Bronchial epithelial cell (primary cell): ENCODE results near the gene BACH1. TPM values are rescaled to one million over a fixed set of nuclear protein-coding genes. Genes with fewer than 3 reads are reported as not detected.

ENCODE experiments used
- DNase-seq: peaks from one replicate; pipeline ENCODE4 v3.0.0-alpha.2; 2010; ENCODE audit warnings: low read depth
- FAIRE-seq: peaks from 2 replicates; lab custom pipeline; 2011; peaks lifted over from hg19 to GRCh38; lab: Jason Lieb, UNC
- H3K27me3 ChIP-seq: 2 replicates; pipeline ENCODE4 v1.5.1; 2011; ENCODE audit warnings: low read length; ENCODE audit not compliant: control insufficient read depth, insufficient read depth
- H3K36me3 ChIP-seq: 2 replicates; pipeline ENCODE4 v1.5.1; 2011; ENCODE audit warnings: low read length; ENCODE audit not compliant: control insufficient read depth, insufficient read depth
- H3K4me3 ChIP-seq: 2 replicates; pipeline ENCODE4 v1.5.1; 2011; ENCODE audit warnings: mild to moderate bottlenecking, low read depth, low read length, control low read depth
- total RNA-seq: library from RNA; depleted of rRNA; stranded (reverse); fragments of >200 nt; gene quantifications from 2 replicates; pipeline ENCODE4 v1.2.1, GENCODE V29; 2014
- TF ChIP-seq, protein P1 (sequence below): IDR thresholded peaks from 2 replicates; pipeline ENCODE4 v1.5.1; 2011; ENCODE audit warnings: mild to moderate bottlenecking, moderate library complexity, low read length, control low read depth, inconsistent platforms; ENCODE audit not compliant: insufficient read depth, severe bottlenecking

BACH1 gene
- total RNA-seq, 1 donor from 2014 or later = 97.7 TPM

DNA sequence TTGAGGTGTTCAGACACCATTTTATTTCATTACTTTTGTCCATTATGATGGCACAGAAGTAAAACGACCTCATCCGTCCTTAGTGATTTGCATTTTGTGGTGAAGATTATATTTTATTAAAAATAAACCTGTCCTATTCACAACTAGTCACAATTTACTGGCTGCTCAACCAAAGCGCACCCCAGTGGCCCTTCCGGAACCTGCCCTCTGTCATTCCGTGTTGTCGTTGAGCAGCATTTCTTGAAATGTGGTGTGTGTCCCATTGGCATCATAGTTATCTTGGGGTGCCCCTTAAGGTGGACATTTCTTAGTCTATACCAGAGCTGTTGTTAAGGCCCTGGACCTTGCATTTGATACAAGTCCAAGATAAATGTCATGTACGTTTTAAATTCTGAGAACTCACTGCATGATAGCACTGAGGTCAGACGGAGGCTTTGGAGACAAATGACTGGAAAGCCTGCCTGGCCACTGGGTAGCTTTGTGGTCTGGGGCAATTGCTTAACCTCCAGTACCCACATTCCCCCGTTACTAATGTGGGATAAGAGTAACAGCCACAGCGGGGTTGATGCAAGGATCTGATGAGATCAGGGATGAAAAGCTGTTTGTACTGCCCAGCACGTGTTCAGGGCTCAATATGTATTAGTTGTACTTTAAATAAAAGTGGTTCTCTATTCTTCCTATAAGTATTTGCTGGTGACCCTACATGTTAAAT lies 36.2 kb downstream of the BACH1 start:
- Histone ChIP-seq H3K36me3 (peaks cover 3% of the 10 kb centered on the region), H3K27me3 (no peaks in the 10 kb centered on the region), H3K4me3 (no peak overlapping the region)
- DNase-seq (no peak), FAIRE-seq (peak; percentile 79)
- TF ChIP-seq, protein P1, sequence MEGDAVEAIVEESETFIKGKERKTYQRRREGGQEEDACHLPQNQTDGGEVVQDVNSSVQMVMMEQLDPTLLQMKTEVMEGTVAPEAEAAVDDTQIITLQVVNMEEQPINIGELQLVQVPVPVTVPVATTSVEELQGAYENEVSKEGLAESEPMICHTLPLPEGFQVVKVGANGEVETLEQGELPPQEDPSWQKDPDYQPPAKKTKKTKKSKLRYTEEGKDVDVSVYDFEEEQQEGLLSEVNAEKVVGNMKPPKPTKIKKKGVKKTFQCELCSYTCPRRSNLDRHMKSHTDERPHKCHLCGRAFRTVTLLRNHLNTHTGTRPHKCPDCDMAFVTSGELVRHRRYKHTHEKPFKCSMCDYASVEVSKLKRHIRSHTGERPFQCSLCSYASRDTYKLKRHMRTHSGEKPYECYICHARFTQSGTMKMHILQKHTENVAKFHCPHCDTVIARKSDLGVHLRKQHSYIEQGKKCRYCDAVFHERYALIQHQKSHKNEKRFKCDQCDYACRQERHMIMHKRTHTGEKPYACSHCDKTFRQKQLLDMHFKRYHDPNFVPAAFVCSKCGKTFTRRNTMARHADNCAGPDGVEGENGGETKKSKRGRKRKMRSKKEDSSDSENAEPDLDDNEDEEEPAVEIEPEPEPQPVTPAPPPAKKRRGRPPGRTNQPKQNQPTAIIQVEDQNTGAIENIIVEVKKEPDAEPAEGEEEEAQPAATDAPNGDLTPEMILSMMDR = no peak

DNA sequence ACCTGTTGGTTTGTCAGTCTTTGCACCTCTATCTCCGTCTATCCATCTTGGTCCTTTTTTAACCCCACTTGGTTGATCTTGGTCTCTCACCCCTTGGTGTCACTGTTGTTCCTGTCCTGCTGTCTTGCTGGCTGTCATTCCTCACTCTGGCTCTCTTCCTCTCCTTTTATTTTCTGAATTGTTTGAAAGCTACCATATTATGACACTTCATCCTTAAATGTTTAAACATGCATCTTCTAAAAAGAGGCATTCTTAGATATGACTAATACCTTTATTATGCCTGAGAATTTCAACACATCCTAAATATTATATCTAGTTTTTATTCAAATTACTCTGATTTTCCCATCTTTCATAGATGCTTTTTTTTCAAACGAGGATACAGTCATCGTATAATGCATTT lies 37.0 kb downstream of the BACH1 start:
- no peak overlapping the region for H3K4me3 ChIP-seq
- no peaks in the 10 kb centered on the region for H3K27me3 ChIP-seq
- DNase-seq (peak; percentile 48), FAIRE-seq (no peak)
- TF ChIP-seq, protein P1 = no peak
- peaks cover 3% of the 10 kb centered on the region for H3K36me3 ChIP-seq

DNA sequence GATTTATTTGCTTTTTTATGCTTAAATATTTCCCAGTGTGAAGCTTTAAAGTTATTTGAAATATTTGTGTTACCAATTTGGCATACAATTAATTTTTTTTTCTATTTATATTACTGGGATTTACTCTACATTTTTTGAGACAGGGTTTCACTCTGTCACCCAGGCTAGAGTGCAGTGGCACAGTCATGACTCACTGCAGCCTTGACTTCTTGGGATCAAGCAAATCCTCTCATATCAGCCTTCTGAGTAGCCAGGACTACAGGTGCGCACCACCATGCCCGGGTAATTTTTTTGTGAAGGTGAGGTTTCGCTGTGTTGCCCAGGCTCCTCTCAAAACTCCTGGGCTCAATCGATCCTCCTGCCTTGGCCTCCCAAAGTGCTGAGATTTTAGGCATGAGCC lies 39.5 kb downstream of the BACH1 start:
- FAIRE-seq = no peak
- TF ChIP-seq, protein P1 = no peak
- H3K36me3 ChIP-seq = peaks cover 1% of the 10 kb centered on the region

DNA sequence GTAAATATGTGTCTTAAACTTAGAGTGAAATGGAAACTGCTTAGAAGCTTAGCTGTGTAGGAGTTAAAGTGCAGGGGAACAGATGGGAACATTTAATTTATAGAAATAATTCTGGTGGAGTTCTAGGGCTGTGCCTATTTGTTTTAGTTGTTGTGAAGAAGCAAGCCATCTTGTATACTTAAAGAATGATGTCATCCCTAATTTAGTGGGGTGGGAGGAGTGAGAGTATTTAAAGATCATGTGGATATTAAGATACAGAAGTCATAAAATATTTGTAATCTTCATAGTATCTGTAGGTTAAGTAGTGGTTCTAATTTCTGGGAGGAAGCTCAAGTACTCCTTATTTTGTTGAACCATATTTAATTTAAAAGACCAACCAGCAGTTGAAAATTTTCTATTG lies 41.5 kb downstream of the BACH1 start:
- TF ChIP-seq, protein P1 = no peak
- no peaks in the 10 kb centered on the region for H3K27me3 ChIP-seq
- FAIRE-seq (no peak), DNase-seq (no peak)
- peaks cover 1% of the 10 kb centered on the region for H3K36me3 ChIP-seq
- no peak overlapping the region for H3K4me3 ChIP-seq

More for the DNA sequence above, 39.5 kb downstream of the BACH1 start:
- no peak overlapping the region for H3K4me3 ChIP-seq
- H3K27me3 ChIP-seq = no peaks in the 10 kb centered on the region
- DNase-seq = no peak

DNA sequence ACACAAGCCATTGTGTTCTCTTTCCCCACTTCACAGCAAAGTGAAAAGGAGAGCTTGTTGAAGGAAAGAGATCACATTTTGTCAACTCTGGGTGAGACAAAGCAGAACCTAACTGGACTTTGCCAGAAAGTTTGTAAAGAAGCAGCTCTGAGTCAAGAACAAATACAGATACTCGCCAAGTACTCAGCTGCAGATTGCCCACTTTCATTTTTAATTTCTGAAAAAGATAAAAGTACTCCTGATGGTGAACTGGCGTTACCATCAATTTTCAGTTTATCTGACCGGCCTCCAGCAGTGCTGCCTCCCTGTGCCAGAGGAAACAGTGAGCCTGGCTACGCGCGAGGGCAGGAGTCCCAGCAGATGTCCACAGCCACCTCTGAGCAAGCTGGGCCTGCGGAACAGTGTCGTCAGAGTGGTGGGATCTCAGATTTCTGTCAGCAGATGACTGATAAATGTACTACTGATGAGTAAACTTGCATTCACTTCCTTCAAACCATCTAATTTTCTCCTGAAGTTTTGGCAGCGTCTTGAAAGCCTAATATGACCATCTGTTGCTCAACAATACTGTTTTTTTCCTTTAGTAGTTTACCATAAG lies 43.7 kb downstream of the BACH1 start:
- TF ChIP-seq, protein P1 = no peak
- Histone ChIP-seq H3K27me3 (no peaks in the 10 kb centered on the region), H3K36me3 (peaks cover 1% of the 10 kb centered on the region), H3K4me3 (no peak overlapping the region)
- no peak for FAIRE-seq
- DNase-seq = peak; percentile 95
